Upper lobe of right lung (tissue), 1 donor: ENCODE data around the gene REG1B. TPM values are rescaled to one million over a fixed set of nuclear protein-coding genes. Genes with fewer than 3 reads are reported as not detected.

ENCODE experiments used
- ATAC-seq: fragments of 200-7000 bp; cut with Tn5 transposase; one replicate; pipeline ENCODE4 v1.9.1; 2020; ENCODE audit warnings: mild to moderate bottlenecking, moderate library complexity
- DNase-seq: peaks from one replicate; pipeline ENCODE4 v3.0.0-alpha.2; 2020
- H3K27ac ChIP-seq: fragments of 200-600 bp; one replicate; pipeline ENCODE4 v1.8.0; 2022
- H3K27me3 ChIP-seq: fragments of 200-600 bp; one replicate; pipeline ENCODE4 v1.8.0; 2022; ENCODE audit warnings: mild to moderate bottlenecking
- H3K36me3 ChIP-seq: fragments of 200-600 bp; one replicate; pipeline ENCODE4 v1.8.0; 2022
- H3K4me1 ChIP-seq: fragments of 200-600 bp; one replicate; pipeline ENCODE4 v1.8.0; 2022
- H3K4me3 ChIP-seq: fragments of 200-600 bp; one replicate; pipeline ENCODE4 v1.8.0; 2022; ENCODE audit warnings: mild to moderate bottlenecking
- H3K9me3 ChIP-seq: fragments of 200-600 bp; one replicate; pipeline ENCODE4 v1.8.0; 2022
- CTCF ChIP-seq: fragments of 200-600 bp; IDR thresholded peaks from one replicate; pipeline ENCODE4 v1.8.0; 2022; ENCODE audit warnings: antibody characterized with exemption
- intact Hi-C: fragments of 100-400 bp; cut with DNase I; formaldehyde crosslinking; loops from one replicate; pipeline ENCODE4 v1.11.0; 2022
- total RNA-seq: library from RNA; stranded (reverse); fragmentation: NEBNext Ultra II Directional; extraction: Animal tissue kit (Norgen Biotek cat#: 25700); gene quantifications from one replicate; pipeline ENCODE4 v1.2.1, GENCODE V29; 2021
- donor health status: DM: no; HTN: yes; CAD: no; lungs with severe emphysema.

REG1B gene
- total RNA-seq, 1 donor from 2014 or later = not detected

- ATAC-seq = no peak
- intact Hi-C loops = no loop called here
Measured at GRCh38 chr2:79124907-79125720, 37.3 kb upstream of the REG1B start.

GRCh38 chr2:79122676-79123075 is 34.9 kb upstream of the REG1B start:
- TF ChIP-seq CTCF = no peak
- ATAC-seq (no peak), DNase-seq (no peak)
- Histone ChIP-seq H3K27ac (no peak overlapping the region), H3K4me1 (no peaks in the 10 kb centered on the region), H3K4me3 (no peak overlapping the region), H3K9me3 (no peaks in the 10 kb centered on the region), H3K36me3 (no peaks in the 10 kb centered on the region), H3K27me3 (no peaks in the 10 kb centered on the region)
- intact Hi-C loops = no loop called here

More at GRCh38 chr2:79124907-79125720, 37.3 kb upstream of the REG1B start:
- no peak overlapping the region for H3K27ac ChIP-seq
- no peak overlapping the region for H3K4me3 ChIP-seq
- H3K36me3 ChIP-seq = no peaks in the 10 kb centered on the region
- no peak for DNase-seq
- no peak for TF ChIP-seq CTCF
- H3K27me3 ChIP-seq = no peaks in the 10 kb centered on the region
- no peaks in the 10 kb centered on the region for H3K9me3 ChIP-seq
- no peaks in the 10 kb centered on the region for H3K4me1 ChIP-seq

- H3K4me1 ChIP-seq = no peaks in the 10 kb centered on the region
- intact Hi-C loops = no loop called here
- H3K27me3 ChIP-seq = no peaks in the 10 kb centered on the region
- H3K9me3 ChIP-seq = no peaks in the 10 kb centered on the region
- ATAC-seq = no peak
- no peaks in the 10 kb centered on the region for H3K36me3 ChIP-seq
- no peak within 1 kb of the TSS for H3K27ac ChIP-seq
- DNase-seq = no peak
- no peak for TF ChIP-seq CTCF
- H3K4me3 ChIP-seq = no peak within 1 kb of the TSS
Measured at GRCh38 chr2:79120194-79120713, 32.5 kb upstream of the REG1B start, which contains the start of gene REG1A. REG1A (plus strand) TSS chr2:79120488; CDS start chr2:79120862, 374 bp downstream.

DNA sequence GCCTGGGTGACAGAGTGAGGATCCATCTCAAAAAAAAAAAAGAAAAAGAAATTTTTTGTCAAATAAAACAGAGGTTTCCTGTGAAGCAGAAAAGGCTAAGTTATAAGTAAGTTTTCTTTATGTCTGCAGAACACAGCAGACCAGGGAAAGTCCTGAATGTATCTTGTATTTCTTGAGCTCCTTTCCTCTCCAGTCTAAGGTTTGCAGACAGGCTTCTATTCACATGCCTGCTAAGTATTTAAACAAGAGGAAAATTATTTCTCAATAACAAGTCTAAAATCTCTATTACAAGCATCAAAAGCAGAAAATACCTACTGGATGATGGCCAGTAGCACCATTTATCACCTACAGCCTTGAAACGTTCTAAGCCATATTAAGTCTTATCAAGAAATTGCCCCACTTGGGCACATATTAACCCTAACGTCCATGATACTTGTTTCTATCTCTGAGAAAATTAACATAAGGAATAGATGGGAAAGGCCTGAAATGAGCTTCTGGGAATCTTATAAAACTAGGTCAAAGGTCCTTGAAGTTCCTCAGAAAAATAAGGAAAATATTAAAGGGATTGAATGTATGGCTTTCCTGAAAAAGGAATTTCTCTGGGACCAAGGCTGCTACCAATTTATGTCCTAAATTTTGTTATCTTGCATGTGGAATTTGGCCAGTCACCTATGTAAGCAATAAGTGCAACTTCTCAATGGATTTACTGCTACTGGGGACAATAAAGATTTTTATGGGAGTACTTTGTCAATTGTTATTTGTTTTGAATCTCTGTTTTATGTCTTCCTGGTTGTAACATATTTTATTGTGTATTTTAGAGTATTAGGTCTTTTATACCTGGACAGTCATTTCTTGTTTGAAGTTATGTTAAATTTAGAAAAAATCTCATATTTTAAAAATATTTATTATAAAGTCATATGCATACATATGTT is 29.5 kb upstream of the REG1B start:
- intact Hi-C loops = no loop called here
- no peaks in the 10 kb centered on the region for H3K4me1 ChIP-seq
- no peak overlapping the region for H3K4me3 ChIP-seq
- no peak for TF ChIP-seq CTCF
- no peak for ATAC-seq
- no peaks in the 10 kb centered on the region for H3K27me3 ChIP-seq
- H3K36me3 ChIP-seq = no peaks in the 10 kb centered on the region
- DNase-seq = no peak
- H3K27ac ChIP-seq = no peak overlapping the region
- no peaks in the 10 kb centered on the region for H3K9me3 ChIP-seq

GRCh38 chr2:79114797-79115494 is 27.2 kb upstream of the REG1B start:
- H3K27me3 ChIP-seq = no peaks in the 10 kb centered on the region
- DNase-seq = no peak
- intact Hi-C loops = no loop called here
- no peaks in the 10 kb centered on the region for H3K36me3 ChIP-seq
- no peak overlapping the region for H3K27ac ChIP-seq
- no peak for TF ChIP-seq CTCF
- no peaks in the 10 kb centered on the region for H3K9me3 ChIP-seq
- H3K4me3 ChIP-seq = no peak overlapping the region
- no peak for ATAC-seq
- no peaks in the 10 kb centered on the region for H3K4me1 ChIP-seq
